Muscle of leg (tissue), 11 donors: ENCODE results near the gene ACBD3. TPM values are rescaled to one million over a fixed set of nuclear protein-coding genes. Genes with fewer than 3 reads are reported as not detected.

Experiments
- DNase-seq: peaks from one replicate; pipeline ENCODE4 v3.0.0; 2013
- H3K27ac ChIP-seq: one replicate; pipeline ENCODE4 v1.5.1; 2013; ENCODE audit warnings: mild to moderate bottlenecking, low read length, control low read depth
- H3K27me3 ChIP-seq: one replicate; pipeline ENCODE4 v1.6.1; 2013; ENCODE audit warnings: low read length; ENCODE audit not compliant: control insufficient read depth, insufficient read depth
- H3K36me3 ChIP-seq: one replicate; pipeline ENCODE4 v1.6.1; 2013; ENCODE audit warnings: low read length; ENCODE audit not compliant: control insufficient read depth, insufficient read depth
- H3K4me1 ChIP-seq: one replicate; pipeline ENCODE4 v1.6.1; 2013; ENCODE audit warnings: low read length; ENCODE audit not compliant: control insufficient read depth, insufficient read depth
- H3K4me3 ChIP-seq: one replicate; pipeline ENCODE4 v1.5.1; 2013; ENCODE audit warnings: low read length, control low read depth
- H3K9me3 ChIP-seq: replicated peaks from 2 replicates; pipeline ENCODE4 v1.6.1; 2013; ENCODE audit warnings: low read depth, low read length; ENCODE audit not compliant: control insufficient read depth
- WGBS: methylation state at CpG from one replicate; pipeline ENCODE4 v1.1.5; 2013; ENCODE audit warnings: missing lambda C conversion rate; ENCODE audit not compliant: insufficient coverage; 5-methylcytosine and 5-hydroxymethylcytosine counted together
- polyA plus RNA-seq, 8 donors: library from polyadenylated mRNA; unstranded; fragments of 120-200 nt; gene quantifications; one replicate each; pipeline versions ENCODE4 v1.2.1 to v1.2.3, GENCODE V29; 2013; ENCODE audit warnings: inconsistent platforms in 1 of 8, low replicate concordance in 1 of 8; ENCODE audit not compliant: insufficient read length in 8 of 8, insufficient read depth in 1 of 8
- total RNA-seq: library from RNA; stranded (reverse); fragments of 120-200 nt; gene quantifications from one replicate; pipeline ENCODE4 v1.2.4, GENCODE V29; 2013

ACBD3 gene
- total and polyA plus RNA-seq, 9 donors: 32.8 to 66.6 (median 58.5) TPM

DNA sequence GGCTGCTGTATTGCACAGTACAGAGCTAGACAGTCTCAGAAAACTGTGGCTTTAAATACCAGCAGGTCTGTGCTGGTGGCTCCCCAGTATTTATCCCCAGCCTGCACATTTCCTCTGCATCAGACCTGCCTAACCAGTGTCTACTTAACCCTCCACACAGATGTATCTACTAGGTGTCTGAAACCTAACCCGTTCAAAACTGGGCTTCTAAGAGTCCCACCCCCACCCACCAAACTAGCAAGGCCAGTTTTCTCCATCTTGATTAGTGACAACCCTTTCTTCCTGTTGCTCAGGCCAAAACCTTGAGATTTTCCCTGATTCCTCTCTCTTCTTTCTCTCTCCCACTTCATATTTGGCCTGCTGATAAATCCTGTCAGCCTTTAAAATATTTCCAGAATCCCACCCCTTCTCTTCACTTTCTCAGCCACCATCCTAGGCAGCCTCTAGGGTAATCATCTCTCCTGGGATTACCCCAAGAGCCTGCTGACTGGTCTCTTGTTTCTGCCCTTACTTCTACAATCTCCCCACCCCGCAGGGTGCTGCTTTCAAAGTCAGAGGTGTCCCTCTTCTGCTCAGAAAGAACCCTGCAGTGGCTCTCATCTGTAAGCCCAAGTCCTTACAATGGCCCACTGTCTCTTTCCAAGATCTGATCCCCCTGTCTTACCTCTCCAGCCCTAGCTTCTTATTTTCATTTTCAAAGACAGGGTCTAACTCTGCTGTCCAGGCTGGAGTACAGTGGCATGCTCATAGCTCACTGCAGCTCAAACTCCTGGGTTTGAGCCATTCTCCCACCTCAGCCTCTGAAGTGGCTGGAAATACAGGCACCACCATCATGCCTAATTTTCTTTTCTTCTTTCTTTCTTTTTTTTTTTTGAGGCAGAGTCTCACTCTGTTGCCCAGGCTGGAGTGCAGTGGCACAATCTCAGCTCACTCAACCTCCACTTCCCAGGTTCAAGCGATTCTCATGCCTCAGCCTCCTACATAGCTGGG, 78.8 kb downstream of the ACBD3 start:
- no peaks in the 10 kb centered on the region for H3K36me3 ChIP-seq
- no peak overlapping the region for H3K27ac ChIP-seq
- 48% methylated on average over 2 of the region's 3 CpGs for WGBS
- no peaks in the 10 kb centered on the region for H3K27me3 ChIP-seq
- no peaks in the 10 kb centered on the region for H3K9me3 ChIP-seq
- H3K4me1 ChIP-seq: peaks cover 37% of the 10 kb centered on the region
- no peak overlapping the region for H3K4me3 ChIP-seq
- no peak for DNase-seq

DNA sequence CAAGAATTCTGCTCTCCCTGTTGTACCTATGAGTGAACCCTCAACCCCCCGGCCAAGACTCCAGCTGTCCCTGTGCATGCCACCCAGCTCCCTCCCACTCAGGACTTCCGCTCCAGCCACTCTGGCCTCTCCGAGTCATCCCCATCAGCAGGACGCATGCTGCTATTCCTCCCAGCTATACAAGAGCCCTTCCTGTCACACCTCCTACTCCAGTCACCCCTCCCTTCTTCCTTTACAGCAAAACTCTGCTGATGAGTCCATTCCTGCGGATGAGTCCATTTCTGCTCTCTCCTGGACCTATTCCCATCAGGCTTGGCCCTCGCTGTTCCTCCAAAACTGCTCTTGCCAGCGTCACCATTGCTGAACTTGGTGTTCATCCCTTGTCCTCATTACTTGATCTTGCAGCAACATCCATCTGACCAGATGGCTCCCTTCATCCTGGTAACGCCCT, 81.8 kb downstream of the ACBD3 start:
- 49% methylated on average over 8 of the region's 8 CpGs for WGBS
- H3K27ac ChIP-seq: no peak overlapping the region
- no peak overlapping the region for H3K4me3 ChIP-seq
- H3K36me3 ChIP-seq: no peaks in the 10 kb centered on the region
- peaks cover 8% of the 10 kb centered on the region for H3K27me3 ChIP-seq
- no peak for DNase-seq
- H3K4me1 ChIP-seq: peaks cover 22% of the 10 kb centered on the region
- no peaks in the 10 kb centered on the region for H3K9me3 ChIP-seq

DNA sequence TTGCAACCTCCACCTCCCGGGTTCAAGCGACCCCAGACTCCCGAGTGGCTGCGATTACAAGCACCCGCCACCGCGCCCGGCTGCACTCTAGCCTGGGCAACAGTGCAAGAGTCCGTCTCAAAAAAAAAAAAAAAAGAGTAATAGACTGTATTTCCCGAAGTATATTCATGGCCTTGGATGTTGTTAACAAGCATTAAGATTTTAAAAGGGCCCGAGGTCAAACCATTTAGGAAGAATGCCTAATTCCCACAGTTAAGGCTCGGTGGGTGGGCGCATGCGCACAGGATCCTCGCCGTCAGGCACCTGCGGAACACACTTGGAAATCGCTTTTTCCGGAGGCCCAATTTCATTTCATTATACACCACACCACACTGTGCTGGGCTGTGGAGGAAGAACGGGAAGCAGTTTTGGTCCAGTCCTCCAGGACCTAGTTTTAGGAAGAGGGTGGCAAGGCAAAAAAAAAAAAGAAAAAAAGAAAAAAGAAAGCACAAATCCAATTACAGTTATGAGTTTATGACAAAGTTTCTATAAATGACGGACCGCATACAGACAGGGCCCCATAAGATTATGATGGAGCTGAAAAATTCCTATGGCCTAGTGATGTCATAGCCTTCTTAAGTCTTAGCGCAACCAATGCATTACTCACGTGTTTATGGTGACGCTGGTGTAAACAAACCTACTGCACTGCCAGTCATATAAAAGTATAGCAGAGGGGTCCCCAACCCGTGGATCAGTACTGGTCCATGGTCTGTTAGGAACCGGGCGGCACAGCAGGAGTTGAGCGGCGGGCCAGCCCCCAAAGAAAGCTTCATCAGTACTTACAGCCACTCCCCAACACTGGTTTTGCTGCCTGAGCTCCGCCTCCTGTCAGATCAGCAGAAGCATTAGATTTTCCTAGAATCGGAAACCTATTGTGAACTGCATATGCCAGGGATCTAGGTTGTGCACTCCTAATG, 85.8 kb downstream of the ACBD3 start:
- DNase-seq: no peak
- Histone ChIP-seq H3K27me3 (peaks cover 18% of the 10 kb centered on the region), H3K4me1 (peaks cover 10% of the 10 kb centered on the region), H3K4me3 (peak overlapping the region; percentile 37), H3K9me3 (no peaks in the 10 kb centered on the region), H3K36me3 (no peaks in the 10 kb centered on the region), H3K27ac (no peak overlapping the region)
- WGBS: 9% methylated on average over 16 of the region's 32 CpGs

DNA sequence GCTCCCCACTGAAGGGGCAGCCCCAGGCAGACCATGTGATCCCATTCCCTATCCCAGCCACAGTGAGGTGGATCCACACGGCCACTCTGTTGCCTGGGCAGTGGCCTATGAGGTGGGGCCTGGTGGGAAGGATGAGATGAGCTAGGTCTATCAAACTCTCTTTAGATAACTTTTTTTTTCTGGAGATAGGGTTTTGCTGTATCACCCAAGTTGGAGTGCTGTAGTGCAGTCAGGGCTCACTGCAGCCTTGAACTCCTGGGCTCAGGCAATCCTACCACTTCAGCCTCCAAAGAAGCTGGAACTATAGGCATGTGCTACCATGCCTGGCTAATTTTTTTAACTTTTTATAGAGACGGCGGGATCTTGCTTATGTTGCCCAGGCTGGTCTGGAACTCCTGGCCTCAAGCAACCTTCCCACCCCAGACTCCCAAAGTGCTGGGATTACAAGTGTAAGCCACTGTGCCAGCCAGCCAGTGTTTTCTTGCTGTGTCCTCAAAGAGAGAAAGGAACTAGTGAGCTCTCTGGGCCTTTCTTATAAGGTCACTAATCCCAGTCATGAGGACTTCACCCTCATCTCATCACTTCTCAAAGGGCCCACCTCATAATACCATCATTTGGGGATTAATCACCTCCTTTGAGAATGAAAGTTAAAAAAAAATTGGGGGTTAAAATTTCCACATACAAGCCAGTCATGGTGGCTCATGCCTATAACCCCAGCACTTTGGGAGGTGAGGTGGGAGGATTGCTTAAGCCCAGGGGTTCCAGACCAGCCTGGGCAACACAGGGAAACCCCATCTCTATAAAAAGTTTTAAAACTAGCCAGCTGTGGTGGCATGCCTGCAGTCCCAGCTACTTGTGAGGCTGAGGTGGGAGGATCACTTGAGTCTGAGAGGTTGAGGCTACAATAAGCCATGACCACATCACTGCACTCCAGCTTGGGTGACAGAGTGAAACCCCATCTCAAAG, 87.4 kb downstream of the ACBD3 start:
- DNase-seq: no peak
- H3K27me3 ChIP-seq: peaks cover 18% of the 10 kb centered on the region
- no CpG with 5 or more reads among the region's 3 CpGs for WGBS
- no peaks in the 10 kb centered on the region for H3K36me3 ChIP-seq
- no peak overlapping the region for H3K4me3 ChIP-seq
- H3K27ac ChIP-seq: no peak overlapping the region
- H3K9me3 ChIP-seq: no peaks in the 10 kb centered on the region
- peaks cover 6% of the 10 kb centered on the region for H3K4me1 ChIP-seq

DNA sequence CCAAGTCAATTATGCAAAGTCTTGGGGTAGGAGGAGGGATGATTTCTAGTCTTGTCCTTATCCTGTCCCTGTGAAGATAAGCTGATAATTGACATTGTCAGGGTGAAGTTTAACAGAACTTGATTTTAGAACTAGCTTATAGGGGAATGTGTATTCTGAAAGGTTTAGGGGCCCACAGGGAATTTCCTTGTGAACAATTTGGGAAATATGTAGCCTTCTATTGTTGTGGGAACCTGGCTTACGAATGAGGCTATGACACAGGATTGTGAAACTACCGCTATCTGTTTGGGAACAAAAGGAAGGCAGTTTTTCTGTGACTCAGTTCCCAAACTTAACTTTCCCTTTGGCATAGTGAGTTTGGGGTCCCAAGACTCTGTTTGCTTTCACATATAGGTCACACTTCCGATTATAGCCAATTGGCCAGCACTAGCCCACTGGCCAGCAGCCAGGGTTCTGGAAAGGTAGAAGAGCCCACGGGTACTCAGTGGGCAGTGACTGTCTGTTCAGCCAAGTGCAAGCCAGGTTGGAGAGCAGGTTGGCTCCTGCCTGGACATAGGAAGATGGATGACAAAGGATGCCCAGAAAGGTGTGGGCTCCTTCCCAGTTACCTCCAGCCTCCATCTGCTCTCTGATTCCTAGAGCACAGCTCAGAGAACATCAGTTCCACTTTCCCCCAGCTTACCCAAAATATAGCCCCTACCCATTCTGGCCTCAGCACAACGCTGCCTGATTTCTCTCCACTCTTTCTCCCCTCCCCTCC, 88.5 kb downstream of the ACBD3 start:
- H3K27ac ChIP-seq: no peak overlapping the region
- no peak for DNase-seq
- H3K9me3 ChIP-seq: no peaks in the 10 kb centered on the region
- 61% methylated on average over 3 of the region's 5 CpGs for WGBS
- H3K27me3 ChIP-seq: peaks cover 18% of the 10 kb centered on the region
- H3K4me3 ChIP-seq: no peak overlapping the region
- no peaks in the 10 kb centered on the region for H3K36me3 ChIP-seq
- peaks cover 6% of the 10 kb centered on the region for H3K4me1 ChIP-seq

DNA sequence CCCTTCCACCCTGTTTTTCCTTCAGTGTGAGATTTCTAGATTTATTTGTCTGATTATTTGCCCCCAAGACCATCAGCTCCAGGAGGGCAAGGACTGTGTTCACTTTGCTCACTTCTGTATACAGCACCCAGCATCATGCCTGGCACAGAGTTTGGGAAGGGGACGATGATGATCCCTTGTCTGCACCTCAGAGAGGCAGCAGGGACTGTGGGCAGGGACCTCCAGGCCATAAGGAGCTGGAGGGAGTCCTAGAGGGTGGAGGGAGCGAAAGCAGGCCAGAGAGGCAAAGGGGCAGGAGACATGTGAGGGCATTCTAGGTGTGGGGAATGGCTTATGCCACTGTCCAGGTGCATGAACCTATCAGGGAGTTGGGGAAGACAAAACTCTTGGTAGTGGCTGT, 91.3 kb downstream of the ACBD3 start:
- WGBS: 78% methylated on average over 2 of the region's 2 CpGs
- no peak for DNase-seq
- peaks cover 12% of the 10 kb centered on the region for H3K27me3 ChIP-seq
- no peak overlapping the region for H3K4me3 ChIP-seq
- no peak overlapping the region for H3K27ac ChIP-seq
- peaks cover 2% of the 10 kb centered on the region for H3K4me1 ChIP-seq
- no peaks in the 10 kb centered on the region for H3K9me3 ChIP-seq
- no peaks in the 10 kb centered on the region for H3K36me3 ChIP-seq

Other genes with a start within 250 kb of the ACBD3 start
- gene LEFTY2, start 245.5 kb downstream of the ACBD3 start, total RNA-seq: 2.7 TPM
- 1 to 10 TPM; 2.1 to 6.6 (median 4.0) TPM for gene LEFTY2, start 245.5 kb downstream of the ACBD3 start, polyA plus RNA-seq
- 13.8 TPM for gene SDE2, start 187.4 kb downstream of the ACBD3 start, total RNA-seq
- gene SDE2, start 187.4 kb downstream of the ACBD3 start, polyA plus RNA-seq: 10 to 100 TPM; 10.8 to 16.1 (median 13.7) TPM
- gene H3-3A, start 124.0 kb downstream of the ACBD3 start, total RNA-seq: 351 TPM
- gene H3-3A, start 124.0 kb downstream of the ACBD3 start, polyA plus RNA-seq: 100 to 1,000 TPM; 603 to 754 (median 665) TPM
- 0.27 TPM for gene MIXL1, start 36.9 kb upstream of the ACBD3 start, total RNA-seq
- gene MIXL1, start 36.9 kb upstream of the ACBD3 start, polyA plus RNA-seq: under 1 TPM; 0.36 to 0.98 (median 0.79) TPM
- gene LIN9, start 122.4 kb upstream of the ACBD3 start, total RNA-seq: 6.6 TPM
- 1 to 10 TPM; 6.2 to 8.2 (median 6.6) TPM for gene LIN9, start 122.4 kb upstream of the ACBD3 start, polyA plus RNA-seq
- gene PARP1, start 221.4 kb upstream of the ACBD3 start, total RNA-seq: 64.9 TPM
- gene PARP1, start 221.4 kb upstream of the ACBD3 start, polyA plus RNA-seq: 100 to 1,000 TPM in 5 of 8 donors, 10 to 100 TPM in 3; 83.9 to 116 (median 103) TPM